HepG2 (cell line): ENCODE data around the gene PLB1. TPM values are rescaled to one million over a fixed set of nuclear protein-coding genes. Genes with fewer than 3 reads are reported as not detected.

ENCODE experiments used
- E2F5 ChIP-seq: sonication (generic); formaldehyde crosslinking; conservative IDR thresholded peaks from 2 replicates; pipeline ENCODE4 v1.4.0; 2020; ENCODE audit warnings: missing genetic modification reagents
- ELF3 ChIP-seq: IDR thresholded peaks from 2 replicates; pipeline ENCODE4 v1.6.1; 2016; ENCODE audit warnings: missing genetic modification reagents, missing compliant biosample characterization
- PAWR ChIP-seq: sonication (generic); formaldehyde crosslinking; IDR thresholded peaks from 2 replicates; pipeline ENCODE4 v1.4.0; 2020; ENCODE audit warnings: missing genetic modification reagents, mild to moderate bottlenecking, borderline replicate concordance
- PPARG ChIP-seq: conservative IDR thresholded peaks from 2 replicates; pipeline ENCODE4 v1.6.1; 2016; ENCODE audit warnings: missing biosample characterization, missing genetic modification reagents
- RARA ChIP-seq: IDR thresholded peaks from 2 replicates; pipeline ENCODE4 v1.6.1; 2016; ENCODE audit warnings: missing genetic modification reagents, missing compliant biosample characterization
- RXRA ChIP-seq: sonication (generic); formaldehyde crosslinking; IDR thresholded peaks from 2 replicates; pipeline ENCODE4 v1.5.1; 2020; ENCODE audit warnings: missing genetic modification reagents
- RXRB ChIP-seq: IDR thresholded peaks from 2 replicates; pipeline ENCODE4 v1.6.1; 2016; ENCODE audit warnings: borderline replicate concordance, missing genetic modification reagents, missing compliant biosample characterization
- SAP130 ChIP-seq: IDR thresholded peaks from 2 replicates; pipeline ENCODE4 v1.6.1; 2016; ENCODE audit warnings: low read depth
- SCMH1 ChIP-seq: sonication (generic); formaldehyde crosslinking; IDR thresholded peaks from 2 replicates; pipeline ENCODE4 v1.9.0; 2021; ENCODE audit warnings: missing genetic modification reagents, mild to moderate bottlenecking, borderline replicate concordance
- SOX6 ChIP-seq, 2 experiments: fragments of 450-650 bp in 1 of 2; sonication (generic) in 1 of 2; formaldehyde crosslinking in 1 of 2; IDR thresholded peaks; 2 replicates each; pipeline versions ENCODE4 v1.4.0 to v1.6.1; 2017 to 2020; ENCODE audit warnings: antibody characterized with exemption in 1 of 2, mild to moderate bottlenecking in 1 of 2, missing genetic modification reagents in 1 of 2
- TFE3 ChIP-seq: IDR thresholded peaks from 2 replicates; pipeline ENCODE4 v1.6.1; 2016
- ZBTB21 ChIP-seq: sonication (generic); formaldehyde crosslinking; IDR thresholded peaks from 2 replicates; pipeline ENCODE4 v1.4.0; 2020; ENCODE audit warnings: missing genetic modification reagents
- ZUFSP ChIP-seq: sonication (generic); formaldehyde crosslinking; IDR thresholded peaks from 2 replicates; pipeline ENCODE4 v1.9.0; 2021; ENCODE audit warnings: missing genetic modification reagents, mild to moderate bottlenecking, borderline replicate concordance
- polyA plus RNA-seq, 8 experiments: library from polyadenylated mRNA; depleted of rRNA in 3 of 8; stranded (reverse) in 7 of 8; unstranded in 1 of 8; fragments of >200 nt; fragmentation: Illumina TruSeq in 4 of 8; extraction: Trizol in 4 of 8; gene quantifications; 2 replicates each; pipeline versions ENCODE4 v1.2.1 to v1.2.3, GENCODE V29; 2011 to 2016; ENCODE audit warnings: low read depth in 4 of 8, missing spikeins in 1 of 8, mixed read lengths in 1 of 8; ENCODE audit not compliant: insufficient read depth in 1 of 8
- total RNA-seq, 5 experiments: library from RNA; depleted of rRNA; stranded (reverse); fragments of >200 nt; fragmentation: Illumina TruSeq; extraction: Trizol; gene quantifications; 2 replicates each; pipeline ENCODE4 v1.2.3, GENCODE V29; 2016; ENCODE audit warnings: low read depth in 1 of 5

PLB1 gene
- total and polyA plus RNA-seq, 2 of the 13 experiments (the other 11 are each of a cell fraction or from before 2014, with no cell fraction given), result 0.20 to 1.8 TPM

- TF ChIP-seq E2F5 (CRISPR knock-in tag) (no peak), SAP130 (CRISPR knock-in tag) (0 out of 2 replicates have a peak, but pooled peaks have one; percentile 24), SOX6 (IDR thresholded peaks at IDR 0.05) (no peak), SOX6 (CRISPR knock-in tag; IDR thresholded peaks at IDR 0.05) (peak; percentile 43; the same call in 1 of the 2 replicates), RXRB (peak; percentile 57; the same call in 1 of the 2 replicates), ZUFSP (CRISPR knock-in tag) (no peak), TFE3 (CRISPR knock-in tag) (0 out of 2 replicates have a peak, but pooled peaks have one; percentile 30), ELF3 (CRISPR knock-in tag) (0 out of 2 replicates have a peak, but pooled peaks have one; percentile 7), PPARG (peak; percentile 82), RARA (peak; percentile 40), SCMH1 (no peak), RXRA (peak; percentile 36; the same call in 1 of the 2 replicates), PAWR (CRISPR knock-in tag) (no peak), ZBTB21 (CRISPR knock-in tag) (peak; percentile 90)
Measured at GRCh38 chr2:28639836-28640235, 144.0 kb downstream of the PLB1 start (continued).
